H1 (cell line): ENCODE measurements around the gene IL17RD. TPM values are rescaled to one million over a fixed set of nuclear protein-coding genes. Genes with fewer than 3 reads are reported as not detected.

Source experiments
- CTCF ChIA-PET: fragments of 300-600 bp; sonication (Branson Sonifier 250); formaldehyde crosslinking; loops from one replicate; lab custom pipeline; 2021; ENCODE audit not compliant: partially characterized antibody; lab: Charles Lee
- POLR2A ChIA-PET: fragments of 300-600 bp; sonication (Branson Sonifier 250); formaldehyde crosslinking; loops from one replicate; lab custom pipeline; 2021; ENCODE audit warnings: inconsistent platforms; ENCODE audit not compliant: partially characterized antibody; lab: Charles Lee
- DNase-seq, 2 experiments: peaks; one replicate each; pipeline versions ENCODE4 v3.0.0 to v3.0.0-alpha.2; 2010 to 2022; ENCODE audit warnings: low spot score in 2 of 2, low read depth in 1 of 2, mixed read lengths in 1 of 2
- FAIRE-seq: peaks from 2 replicates; lab custom pipeline; 2011; peaks lifted over from hg19 to GRCh38; lab: Jason Lieb, UNC
- H2AFZ ChIP-seq: 2 replicates; pipeline ENCODE4 v1.8.1; 2012; ENCODE audit warnings: low read length, inconsistent platforms
- H2AK5ac ChIP-seq: 2 replicates; pipeline ENCODE4 v1.6.1; 2013; ENCODE audit warnings: low read depth, low read length
- H2BK120ac ChIP-seq: replicated peaks from 2 replicates; pipeline ENCODE3; 2013; ENCODE audit warnings: low read depth, low read length, inconsistent platforms
- H2BK12ac ChIP-seq: 2 replicates; pipeline ENCODE4 v1.6.1; 2013; ENCODE audit warnings: low read depth, low read length
- H2BK15ac ChIP-seq: 2 replicates; pipeline ENCODE4 v1.6.1; 2013; ENCODE audit warnings: low read length
- H2BK20ac ChIP-seq: 2 replicates; pipeline ENCODE4 v1.6.1; 2013; ENCODE audit warnings: low read length
- H2BK5ac ChIP-seq: 2 replicates; pipeline ENCODE4 v1.6.1; 2013; ENCODE audit warnings: low read depth, low read length
- H3K14ac ChIP-seq: 2 replicates; pipeline ENCODE4 v1.6.1; 2013; ENCODE audit warnings: inconsistent platforms; ENCODE audit not compliant: insufficient read length
- H3K18ac ChIP-seq: 2 replicates; pipeline ENCODE4 v1.6.1; 2013; ENCODE audit warnings: low read length; ENCODE audit errors: extremely low read depth
- H3K23ac ChIP-seq: 2 replicates; pipeline ENCODE4 v1.6.1; 2013; ENCODE audit warnings: inconsistent platforms; ENCODE audit not compliant: insufficient read length
- H3K23me2 ChIP-seq: 2 replicates; pipeline ENCODE4 v1.6.1; 2013; ENCODE audit warnings: low read depth, low read length
- H3K27ac ChIP-seq: 2 replicates; pipeline ENCODE4 v1.6.1; 2011; ENCODE audit warnings: low read depth, low read length, inconsistent platforms
- H3K27me3 ChIP-seq, 4 experiments: replicated peaks in 1 of 4; 1 replicate in 1 of 4; 2 replicates in 3 of 4; pipeline versions ENCODE4 v1.6.1 to v1.8.1; 2011 to 2013; ENCODE audit warnings: low read length in 3 of 4, mild to moderate bottlenecking in 3 of 4, inconsistent platforms in 2 of 4, mixed read lengths in 2 of 4, moderate library complexity in 1 of 4; ENCODE audit not compliant: control insufficient read depth in 3 of 4, insufficient read depth in 3 of 4; ENCODE audit errors: extremely low read depth in 1 of 4
- H3K36me3 ChIP-seq, 4 experiments: 2 replicates each; pipeline versions ENCODE4 v1.6.1 to v1.8.1; 2011 to 2013; ENCODE audit warnings: mild to moderate bottlenecking in 4 of 4, low read length in 3 of 4, moderate library complexity in 2 of 4, control low read depth in 1 of 4, inconsistent platforms in 1 of 4; ENCODE audit not compliant: insufficient read depth in 4 of 4, control insufficient read depth in 2 of 4
- H3K4ac ChIP-seq: replicated peaks from 2 replicates; pipeline ENCODE3; 2013; ENCODE audit warnings: low read length, low read depth, mixed read lengths, inconsistent platforms; ENCODE audit not compliant: insufficient read length
- H3K4me1 ChIP-seq, 4 experiments: replicated peaks in 1 of 4; 1 replicate in 1 of 4; 2 replicates in 3 of 4; pipeline versions ENCODE4 v1.6.1 to v1.8.1; 2011 to 2013; ENCODE audit warnings: low read length in 3 of 4, inconsistent platforms in 2 of 4, mixed read lengths in 1 of 4; ENCODE audit not compliant: insufficient read depth in 4 of 4, control insufficient read depth in 3 of 4
- H3K4me2 ChIP-seq, 2 experiments: 2 replicates each; pipeline versions ENCODE4 v1.6.1 to v1.8.1; 2011 to 2013; ENCODE audit warnings: low read depth in 2 of 2, low read length in 2 of 2, control low read depth in 1 of 2, inconsistent platforms in 1 of 2, mild to moderate bottlenecking in 1 of 2; ENCODE audit not compliant: insufficient read depth in 1 of 2
- H3K4me3 ChIP-seq, 4 experiments: fragments of 200-600, 300-600 bp in 1 of 4; sonication (generic), shearing (Covaris generic), sonication (Bioruptor Twin) in 1 of 4; 2 replicates each; pipeline versions ENCODE4 v1.5.1 to v1.8.1; 2011 to 2016; ENCODE audit warnings: low read length in 4 of 4, low read depth in 3 of 4, control low read depth in 2 of 4, inconsistent platforms in 2 of 4, mild to moderate bottlenecking in 2 of 4, mixed read lengths in 1 of 4, moderate library complexity in 1 of 4; ENCODE audit not compliant: insufficient read depth in 2 of 4; ENCODE audit errors: extremely low read depth in 1 of 4
- H3K56ac ChIP-seq: replicated peaks from 2 replicates; pipeline ENCODE3; 2013; ENCODE audit warnings: low read depth, mild to moderate bottlenecking, mixed read lengths, low read length, inconsistent platforms; ENCODE audit not compliant: insufficient read length
- H3K79me1 ChIP-seq: 2 replicates; pipeline ENCODE4 v1.6.1; 2013; ENCODE audit warnings: low read depth, low read length, control low read depth
- H3K79me2 ChIP-seq, 2 experiments: 2 replicates each; pipeline versions ENCODE4 v1.6.1 to v1.8.1; 2012 to 2013; ENCODE audit warnings: low read length in 2 of 2, mild to moderate bottlenecking in 2 of 2, inconsistent platforms in 1 of 2; ENCODE audit not compliant: insufficient read depth in 2 of 2, control insufficient read depth in 1 of 2
- H3K9ac ChIP-seq, 4 experiments: replicated peaks in 1 of 4; 1 replicate in 1 of 4; 2 replicates in 3 of 4; pipeline versions ENCODE4 v1.6.1 to v1.8.1; 2011 to 2013; ENCODE audit warnings: low read depth in 3 of 4, low read length in 3 of 4, control low read depth in 2 of 4, mild to moderate bottlenecking in 2 of 4, moderate library complexity in 2 of 4, inconsistent platforms in 1 of 4; ENCODE audit errors: extremely low read depth in 1 of 4
- H3K9me3 ChIP-seq, 2 experiments: 2 replicates each; pipeline versions ENCODE4 v1.6.1 to v1.8.1; 2012 to 2013; ENCODE audit warnings: mild to moderate bottlenecking in 2 of 2, moderate library complexity in 2 of 2, control low read depth in 1 of 2, inconsistent platforms in 1 of 2, low read depth in 1 of 2, low read length in 1 of 2, mixed read lengths in 1 of 2; ENCODE audit not compliant: insufficient read depth in 2 of 2
- H4K20me1 ChIP-seq, 2 experiments: replicated peaks in 1 of 2; 2 replicates each; pipeline versions ENCODE3 to v1.8.1; 2011 to 2013; ENCODE audit warnings: inconsistent platforms in 2 of 2, low read length in 2 of 2, mild to moderate bottlenecking in 1 of 2; ENCODE audit not compliant: insufficient read depth in 2 of 2, control insufficient read depth in 1 of 2
- H4K5ac ChIP-seq: 2 replicates; pipeline ENCODE4 v1.6.1; 2013; ENCODE audit warnings: low read length, low read depth, mixed read lengths, inconsistent platforms; ENCODE audit not compliant: insufficient read length
- H4K8ac ChIP-seq: 2 replicates; pipeline ENCODE4 v1.8.0; 2013; ENCODE audit warnings: mild to moderate bottlenecking, moderate library complexity, low read length, inconsistent platforms; ENCODE audit not compliant: insufficient read depth; ENCODE audit errors: extremely low read depth
- H4K91ac ChIP-seq: replicated peaks from 2 replicates; pipeline ENCODE3; 2013; ENCODE audit warnings: low read length, mixed read lengths, inconsistent platforms; ENCODE audit not compliant: insufficient read length
- WGBS, 2 experiments: shearing (Covaris generic) in 1 of 2; methylation state at CpG; one replicate each; pipeline versions ENCODE4 v1.1.6 to v1.1.7; 2013 to 2015; ENCODE audit warnings: low lambda C conversion rate in 2 of 2, mixed read lengths in 2 of 2, inconsistent platforms in 1 of 2, low coverage in 1 of 2, missing lambda C conversion rate in 1 of 2; ENCODE audit not compliant: insufficient replicate concordance in 2 of 2, insufficient coverage in 1 of 2, insufficient read length in 1 of 2; ENCODE audit errors: extremely low coverage in 1 of 2, missing lambda C conversion rate in 1 of 2; 5-methylcytosine and 5-hydroxymethylcytosine counted together
- polyA plus RNA-seq, 7 experiments: library from polyadenylated mRNA; depleted of rRNA in 3 of 7; stranded (reverse) in 5 of 7; unstranded in 2 of 7; fragments of >200 nt in 5 of 7; fragments of 200-250 nt in 2 of 7; gene quantifications; 1 replicate in 5 of 7; 2 replicates in 1 of 7; 4 replicates in 1 of 7; pipeline versions ENCODE4 v1.2.1 to v1.2.3, GENCODE V29; 2011 to 2013; ENCODE audit warnings: missing spikeins in 2 of 7, mixed read lengths in 2 of 7
- total RNA-seq: library from RNA; stranded (reverse); fragmentation: NEBNext Ultra II Directional; extraction: Animal tissue kit (Norgen Biotek cat#: 25700); gene quantifications from 2 replicates; pipeline ENCODE4 v1.2.1, GENCODE V29; 2021

Gene IL17RD
- total and polyA plus RNA-seq, 2 of the 8 experiments (the other 6 are each of a cell fraction or from before 2014, with no cell fraction given): 10.9 to 48.9 TPM

DNA sequence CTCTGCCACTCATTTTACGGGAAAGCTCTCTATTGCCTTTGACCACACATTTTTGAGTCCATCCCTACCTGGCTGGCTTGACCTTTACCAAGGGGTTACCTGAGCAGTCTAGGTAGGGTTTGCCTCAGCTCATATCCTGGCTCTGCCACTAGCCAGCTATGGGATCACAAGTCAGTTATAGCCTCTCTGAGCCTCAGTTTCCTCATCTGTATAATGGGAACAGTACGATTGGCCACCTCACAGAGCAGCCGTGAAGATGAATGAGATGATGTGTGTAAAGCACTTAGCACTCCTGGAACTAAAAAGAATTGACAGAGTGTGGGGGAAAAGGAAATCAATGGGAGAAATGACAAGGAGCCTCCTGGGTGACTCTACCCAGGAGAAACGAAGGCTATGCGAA is 76.7 kb downstream of the IL17RD start:
- Histone ChIP-seq H2AK5ac (no peak overlapping the region), H3K4me3 (no peak overlapping the region), H3K9ac (no peak overlapping the region), H2BK12ac (no peak overlapping the region), H4K5ac (no peak overlapping the region), H3K23me2 (no peaks in the 10 kb centered on the region), H3K9me3 (no peaks in the 10 kb centered on the region), H2BK20ac (no peak overlapping the region), H2AFZ (no peak overlapping the region), H4K8ac (no peak overlapping the region), H2BK15ac (no peak overlapping the region), H3K27me3 (no peaks in the 10 kb centered on the region), H3K79me1 (no peaks in the 10 kb centered on the region; the same call in 1 of the 2 replicates), H3K14ac (no peak overlapping the region), H2BK120ac (no peak overlapping the region), H3K56ac (no peak overlapping the region), H3K4me2 (no peak overlapping the region), H3K27ac (no peak overlapping the region), H3K23ac (no peak overlapping the region), H3K4me1 (no peaks in the 10 kb centered on the region; a peak in 2 of 7 replicates), H4K91ac (no peak overlapping the region), H2BK5ac (no peak overlapping the region), H4K20me1 (no peaks in the 10 kb centered on the region), H3K36me3 (peaks cover 0 to 3% (median 0%) of the 10 kb centered on the region in 4 experiments; a peak in 1 of 8 replicates), H3K79me2 (no peaks in the 10 kb centered on the region), H3K18ac (no peak overlapping the region), H3K4ac (no peak overlapping the region)
- 75% methylated on average over 5 of the region's 5 CpGs; no CpG with 5 or more reads in 1 of the 2 experiments for WGBS, 2 experiments
- no peak for FAIRE-seq
- ChIA-PET POLR2A (interaction anchor here (0.8 to 1.2 kb wide), 2 partner anchors 9 to 20 kb away, joined by 3 to 6 read pairs; no protein-coding TSS in a partner anchor), CTCF (interaction anchor here (0.9 to 3.1 kb wide), 5 partner anchors 60 to 100 kb away, joined by 4 to 16 read pairs (median 8); no protein-coding TSS in a partner anchor)
- DNase-seq: no peak
